NT2/D1 (cell line): ENCODE data around the gene CXorf58.

Experiments
- SUZ12 ChIP-seq: IDR thresholded peaks from 2 replicates; pipeline ENCODE4 v1.6.1; 2011; ENCODE audit not compliant: insufficient read length, insufficient read depth; ENCODE audit errors: extremely low read depth
- YY1 ChIP-seq: IDR thresholded peaks from 2 replicates; pipeline ENCODE4 v1.6.1; 2011; ENCODE audit not compliant: insufficient read length, insufficient read depth
- ZNF274 ChIP-seq: IDR thresholded peaks from 2 replicates; pipeline ENCODE4 v1.6.1; 2011; ENCODE audit warnings: mild to moderate bottlenecking, low read depth, low read length

DNA sequence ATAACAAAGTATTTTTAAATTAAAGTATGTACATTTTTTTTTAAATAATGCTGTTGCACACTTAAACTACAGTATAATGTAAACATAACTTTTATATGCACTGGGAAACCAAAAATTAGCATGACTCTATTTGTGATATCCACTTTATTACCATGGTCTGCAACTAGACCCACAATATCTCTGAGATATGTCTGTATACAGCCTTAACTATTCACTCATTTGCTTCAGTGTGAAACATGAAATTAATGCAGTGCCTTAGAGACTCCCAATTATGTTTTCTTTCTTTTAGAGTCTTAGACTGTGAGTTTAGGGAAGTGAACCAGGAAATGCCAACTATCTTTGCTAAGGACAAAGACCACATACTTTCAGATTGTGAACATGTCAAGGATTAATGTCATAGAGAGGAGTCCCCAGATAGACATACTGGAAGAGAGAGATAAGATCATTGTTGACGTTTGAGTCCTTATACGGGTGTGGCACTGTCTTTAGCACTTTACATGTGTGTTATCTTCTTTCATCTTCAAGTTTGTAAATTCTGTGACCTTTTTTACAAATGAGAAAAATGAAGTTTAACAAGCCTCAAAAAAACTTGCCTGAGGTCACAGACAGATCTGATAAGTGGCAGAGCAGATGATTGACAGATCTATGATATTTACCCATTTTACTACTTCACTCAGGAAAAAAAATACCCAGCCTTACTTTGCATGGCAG is 23.2 kb downstream of the CXorf58 start:
- TF ChIP-seq ZNF274: no peak
- TF ChIP-seq SUZ12: no peak
- no peak for TF ChIP-seq YY1
